Measurements from ENCODE around the gene OPCML.

GRCh38 chr11:133573081-133573480 is 40.8 kb upstream of the OPCML start:
- TF ChIP-seq CTCF (IDR thresholded peaks at IDR 0.05; ENCODE audit: insufficient read depth, low read length) (no peak), SPI1 (IDR thresholded peaks at IDR 0.05; ENCODE audit: borderline replicate concordance, low read depth) (no peak)

All from HL-60 (cell line).